HUES64 (cell line): ENCODE results near the gene CST11.

ENCODE experiments used
- H3K27ac ChIP-seq: 2 replicates; pipeline ENCODE4 v1.7.0; 2013; ENCODE audit warnings: low read depth, low read length, inconsistent platforms
- H3K27me3 ChIP-seq: 2 replicates; pipeline ENCODE4 v1.6.1; 2013; ENCODE audit warnings: mild to moderate bottlenecking, low read length; ENCODE audit not compliant: insufficient read depth
- H3K36me3 ChIP-seq: 2 replicates; pipeline ENCODE4 v1.6.1; 2013; ENCODE audit warnings: mild to moderate bottlenecking, low read length; ENCODE audit not compliant: insufficient read depth
- H3K4me1 ChIP-seq: 2 replicates; pipeline ENCODE4 v1.6.1; 2013; ENCODE audit warnings: mild to moderate bottlenecking, low read length, moderate library complexity; ENCODE audit not compliant: insufficient read depth
- H3K4me3 ChIP-seq: 2 replicates; pipeline ENCODE4 v1.5.1; 2013; ENCODE audit warnings: mild to moderate bottlenecking, low read length, moderate library complexity
- H3K9ac ChIP-seq: 2 replicates; pipeline ENCODE4 v1.6.1; 2013; ENCODE audit warnings: mild to moderate bottlenecking, low read depth, low read length
- H3K9me3 ChIP-seq: 2 replicates; pipeline ENCODE4 v1.6.1; 2013; ENCODE audit warnings: low read depth, low read length; ENCODE audit not compliant: insufficient read depth
- WGBS: fragments of 150-250, 120-280 bp; methylation state at CpG from one replicate; pipeline ENCODE4 v1.1.7; 2013; ENCODE audit warnings: missing lambda C conversion rate; 5-methylcytosine and 5-hydroxymethylcytosine counted together

Gene CST11

DNA sequence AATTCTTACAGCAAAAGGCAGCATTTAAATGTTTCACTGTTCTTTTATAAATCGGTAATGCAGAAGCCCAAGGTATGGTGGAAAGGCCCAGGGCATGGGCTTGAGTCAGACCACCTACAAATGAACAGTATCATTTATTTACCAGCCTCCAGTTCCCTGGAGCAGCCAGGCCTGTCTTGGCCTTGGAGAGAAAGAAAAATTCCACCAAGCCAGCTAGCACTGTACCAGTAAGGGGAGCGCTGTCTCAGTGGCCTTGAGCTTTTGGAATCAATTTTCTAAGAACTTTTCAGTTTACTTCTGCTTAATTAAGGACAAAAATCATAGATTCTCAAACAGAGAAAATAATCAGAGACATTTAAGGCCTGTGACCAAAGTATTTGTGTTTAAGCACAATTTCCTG is 43.7 kb downstream of the CST11 start:
- Histone ChIP-seq H3K36me3 (0 out of 2 replicates have a peak, but pooled peaks cover 3% of the 10 kb centered on the region), H3K27ac (no peak overlapping the region), H3K27me3 (no peaks in the 10 kb centered on the region), H3K4me3 (no peak overlapping the region), H3K9me3 (no peaks in the 10 kb centered on the region), H3K9ac (no peak overlapping the region), H3K4me1 (peaks cover 9% of the 10 kb centered on the region)
- WGBS: 100% methylated on average over 2 of the region's 2 CpGs

DNA sequence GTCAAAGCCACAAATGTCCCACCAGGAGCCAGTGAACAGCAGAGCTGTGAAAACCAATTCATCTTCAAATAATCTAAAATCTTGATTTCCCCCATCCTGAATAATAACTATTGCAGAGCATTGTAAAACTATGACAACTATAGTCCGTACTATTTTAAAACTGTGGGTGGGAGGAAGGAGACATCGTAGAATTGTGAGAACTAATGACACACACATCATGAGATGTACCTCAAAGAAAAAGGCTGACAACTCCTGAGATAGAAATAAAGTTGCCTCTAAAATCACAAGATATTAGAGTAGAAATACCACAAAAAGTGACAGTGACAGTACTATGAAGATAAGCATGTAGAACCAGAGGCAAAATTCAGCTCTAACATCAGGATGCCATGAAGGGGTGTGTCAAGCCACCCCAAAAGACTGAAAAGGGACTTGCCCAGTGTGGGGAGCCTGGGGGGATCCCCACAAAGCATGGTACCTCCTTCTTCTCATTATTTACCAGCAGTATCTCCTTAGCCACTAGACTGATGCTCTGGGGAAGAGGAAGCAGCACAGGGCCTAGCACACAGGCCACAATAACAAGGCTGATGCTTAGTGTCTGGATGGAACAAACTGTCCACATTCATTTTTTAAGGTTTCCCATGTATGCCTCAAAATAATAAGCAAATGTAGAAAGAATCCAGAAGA is 44.8 kb downstream of the CST11 start:
- WGBS: no CpG with 5 or more reads among the region's 2 CpGs

DNA sequence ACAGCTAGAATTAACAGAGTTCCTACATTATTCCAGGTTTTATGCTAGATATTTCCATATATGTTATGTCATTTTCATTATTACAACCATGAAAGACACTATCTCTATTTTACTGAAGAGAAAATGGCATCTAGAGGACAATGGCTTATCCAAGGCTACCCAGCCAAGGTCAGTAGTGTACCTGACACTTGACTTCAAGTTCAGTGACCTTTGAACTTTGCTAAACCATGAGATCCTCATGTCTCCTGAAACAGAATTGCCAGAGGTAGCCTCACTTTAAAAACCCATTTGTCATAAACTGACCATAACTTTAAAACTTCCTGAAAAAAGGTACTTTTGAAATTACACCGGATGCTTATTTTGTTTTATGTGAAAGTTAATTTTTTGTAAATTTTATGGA is 45.8 kb downstream of the CST11 start:
- 100% methylated on average over 1 of the region's 1 CpG for WGBS
- H3K9ac ChIP-seq: no peak overlapping the region
- H3K4me3 ChIP-seq: no peak overlapping the region
- H3K9me3 ChIP-seq: no peaks in the 10 kb centered on the region
- no peak overlapping the region for H3K27ac ChIP-seq
- peaks cover 12% of the 10 kb centered on the region for H3K36me3 ChIP-seq
- no peaks in the 10 kb centered on the region for H3K27me3 ChIP-seq
- peaks cover 9% of the 10 kb centered on the region for H3K4me1 ChIP-seq

More for the DNA sequence above, 44.8 kb downstream of the CST11 start:
- Histone ChIP-seq H3K27ac (no peak overlapping the region), H3K4me3 (no peak overlapping the region), H3K27me3 (no peaks in the 10 kb centered on the region), H3K4me1 (peaks cover 9% of the 10 kb centered on the region), H3K9ac (no peak overlapping the region), H3K36me3 (0 out of 2 replicates have a peak, but pooled peaks cover 3% of the 10 kb centered on the region), H3K9me3 (no peaks in the 10 kb centered on the region)

DNA sequence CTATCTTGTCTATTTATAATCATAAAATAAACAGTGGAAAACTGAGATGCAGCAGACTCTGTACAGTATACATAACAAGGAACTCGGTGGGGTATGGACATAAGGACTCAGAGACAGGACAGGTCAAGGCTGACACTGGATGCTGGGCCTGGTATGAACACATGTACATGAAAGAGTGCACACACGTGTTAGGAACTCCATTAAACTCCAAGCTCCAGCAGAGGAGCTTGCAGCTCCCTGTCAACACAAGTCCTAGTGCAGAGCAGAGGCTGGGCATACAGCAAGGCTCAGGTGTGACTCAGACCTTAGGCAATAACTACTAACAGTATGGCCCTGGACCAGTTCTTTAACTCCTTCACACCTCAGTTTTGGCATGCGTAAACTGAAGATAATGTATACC is 48.5 kb downstream of the CST11 start:
- Histone ChIP-seq H3K27ac (no peak overlapping the region), H3K4me1 (no peaks in the 10 kb centered on the region), H3K27me3 (no peaks in the 10 kb centered on the region), H3K36me3 (peaks cover 27% of the 10 kb centered on the region), H3K9me3 (no peaks in the 10 kb centered on the region), H3K4me3 (no peak overlapping the region), H3K9ac (no peak overlapping the region)
- 95% methylated on average over 3 of the region's 3 CpGs for WGBS

DNA sequence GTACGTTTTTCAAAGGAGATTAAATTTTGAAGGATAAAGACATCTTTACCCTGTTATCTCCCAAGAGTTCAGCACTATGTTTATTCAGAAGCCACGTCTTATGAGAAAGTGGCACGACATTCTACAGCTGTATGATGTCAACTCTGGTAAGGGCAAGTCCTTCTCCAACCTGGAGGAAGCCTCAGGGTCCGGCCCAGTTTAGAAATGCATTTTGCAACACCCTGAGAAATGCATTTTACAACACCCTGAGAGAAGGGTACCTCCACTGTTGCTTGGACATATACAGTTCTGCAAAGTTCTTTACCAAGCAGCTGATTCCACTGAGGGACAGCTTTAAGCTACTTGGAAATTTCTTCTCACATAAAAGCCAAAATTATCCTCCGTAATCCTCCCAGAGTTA is 48.9 kb downstream of the CST11 start:
- H3K9ac ChIP-seq: no peak overlapping the region
- 94% methylated on average over 5 of the region's 5 CpGs for WGBS
- no peaks in the 10 kb centered on the region for H3K27me3 ChIP-seq
- H3K4me1 ChIP-seq: no peaks in the 10 kb centered on the region
- H3K9me3 ChIP-seq: no peaks in the 10 kb centered on the region
- no peak overlapping the region for H3K4me3 ChIP-seq
- H3K27ac ChIP-seq: no peak overlapping the region
- H3K36me3 ChIP-seq: peaks cover 27% of the 10 kb centered on the region

DNA sequence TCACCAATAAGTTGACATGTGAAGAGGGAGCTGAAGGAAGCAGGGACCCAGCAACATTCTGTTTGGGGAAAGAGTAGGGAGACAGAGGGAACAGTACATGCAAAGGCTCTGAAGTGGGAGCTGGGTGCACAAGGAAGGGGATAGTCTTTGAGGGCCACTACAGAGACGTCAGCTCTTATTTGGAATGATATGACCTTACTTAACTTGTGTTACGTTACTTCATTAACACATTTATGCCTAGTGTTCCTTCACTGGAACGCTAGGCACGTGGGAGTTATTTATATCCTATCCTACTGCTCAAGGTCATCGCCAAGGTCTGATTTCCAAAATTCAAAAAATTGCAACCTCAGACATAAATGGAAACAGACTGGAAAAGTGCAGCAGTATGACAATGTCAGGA is 51.6 kb downstream of the CST11 start:
- WGBS: 94% methylated on average over 5 of the region's 5 CpGs
- H3K4me3 ChIP-seq: no peak overlapping the region
- no peak overlapping the region for H3K9ac ChIP-seq
- H3K4me1 ChIP-seq: no peaks in the 10 kb centered on the region
- peaks cover 34% of the 10 kb centered on the region for H3K36me3 ChIP-seq
- no peaks in the 10 kb centered on the region for H3K27me3 ChIP-seq
- no peaks in the 10 kb centered on the region for H3K9me3 ChIP-seq
- no peak overlapping the region for H3K27ac ChIP-seq
